ENCODE measurements around the gene RHOBTB1.

Gene RHOBTB1

DNA sequence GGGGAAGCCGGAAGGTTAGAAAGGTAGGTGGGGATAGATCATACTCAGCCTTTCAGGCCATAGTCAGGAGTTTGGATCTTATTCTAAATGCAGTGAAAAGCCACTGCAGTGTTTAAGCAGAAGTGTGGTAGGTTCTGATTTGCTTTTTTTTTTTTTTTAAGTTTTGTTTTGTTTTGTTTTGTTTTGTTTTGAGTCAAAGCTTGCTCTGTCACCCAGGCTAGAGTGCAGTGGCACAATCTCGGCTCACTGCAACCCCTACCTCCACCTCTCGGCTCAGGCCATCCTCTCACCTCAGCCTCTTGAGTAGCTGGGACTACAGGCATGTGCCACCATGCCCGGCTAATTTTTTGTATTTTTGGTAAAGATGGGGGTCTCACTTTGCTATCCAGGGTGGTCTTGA, 23.5 kb downstream of the RHOBTB1 start:
- Histone ChIP-seq H4K20me1 (ENCODE audit: low read depth, low read length) (no peaks in the 10 kb centered on the region), H3K79me2 (ENCODE audit: insufficient read depth, low read length) (no peaks in the 10 kb centered on the region), H3K9me3 (ENCODE audit: insufficient read depth, low read length) (no peaks in the 10 kb centered on the region), H3F3A (ENCODE audit: insufficient read depth) (no peaks in the 10 kb centered on the region), H3K27me3 (ENCODE audit: low read length) (no peaks in the 10 kb centered on the region), H2AFZ (ENCODE audit: low read depth, low read length, severe bottlenecking) (no peak overlapping the region), H3K4me3 (ENCODE audit: insufficient read depth, low read length, poor library complexity, severe bottlenecking) (no peak overlapping the region), H3K36me3 (ENCODE audit: low read length) (no peaks in the 10 kb centered on the region), H3K27ac (ENCODE audit: low read depth, low read length) (no peak overlapping the region), H3K9me2 (replicated peaks; ENCODE audit: insufficient read depth, low read length) (no peaks in the 10 kb centered on the region), H3K4me2 (ENCODE audit: low read depth, low read length, poor library complexity, severe bottlenecking) (no peak overlapping the region), H3K9ac (ENCODE audit: low read length) (no peak overlapping the region)
- no peak for TF ChIP-seq EZH2phosphoT487 (conservative IDR thresholded peaks at IDR 0.05; ENCODE audit: low read length)
- no peak for TF ChIP-seq CTCF (IDR thresholded peaks at IDR 0.05; ENCODE audit: insufficient read depth, low read length, poor library complexity, severe bottlenecking)

- Histone ChIP-seq H3K9ac (ENCODE audit: low read length) (no peak overlapping the region), H3K4me2 (ENCODE audit: low read depth, low read length, poor library complexity, severe bottlenecking) (no peak overlapping the region), H3K4me3 (ENCODE audit: insufficient read depth, low read length, poor library complexity, severe bottlenecking) (no peak overlapping the region), H3K9me2 (replicated peaks; ENCODE audit: insufficient read depth, low read length) (no peaks in the 10 kb centered on the region), H4K20me1 (ENCODE audit: low read depth, low read length) (no peaks in the 10 kb centered on the region), H3K27me3 (ENCODE audit: low read length) (no peaks in the 10 kb centered on the region), H3F3A (ENCODE audit: insufficient read depth) (no peaks in the 10 kb centered on the region), H3K27ac (ENCODE audit: low read depth, low read length) (no peak overlapping the region), H2AFZ (ENCODE audit: low read depth, low read length, severe bottlenecking) (no peak overlapping the region), H3K79me2 (ENCODE audit: insufficient read depth, low read length) (no peaks in the 10 kb centered on the region), H3K9me3 (ENCODE audit: insufficient read depth, low read length) (no peaks in the 10 kb centered on the region), H3K36me3 (ENCODE audit: low read length) (no peaks in the 10 kb centered on the region)
- no peak for TF ChIP-seq EZH2phosphoT487 (conservative IDR thresholded peaks at IDR 0.05; ENCODE audit: low read length)
- no peak for TF ChIP-seq CTCF (IDR thresholded peaks at IDR 0.05; ENCODE audit: insufficient read depth, low read length, poor library complexity, severe bottlenecking)
Observed at GRCh38 chr10:60919551-60919950, 24.4 kb downstream of the RHOBTB1 start.

DNA sequence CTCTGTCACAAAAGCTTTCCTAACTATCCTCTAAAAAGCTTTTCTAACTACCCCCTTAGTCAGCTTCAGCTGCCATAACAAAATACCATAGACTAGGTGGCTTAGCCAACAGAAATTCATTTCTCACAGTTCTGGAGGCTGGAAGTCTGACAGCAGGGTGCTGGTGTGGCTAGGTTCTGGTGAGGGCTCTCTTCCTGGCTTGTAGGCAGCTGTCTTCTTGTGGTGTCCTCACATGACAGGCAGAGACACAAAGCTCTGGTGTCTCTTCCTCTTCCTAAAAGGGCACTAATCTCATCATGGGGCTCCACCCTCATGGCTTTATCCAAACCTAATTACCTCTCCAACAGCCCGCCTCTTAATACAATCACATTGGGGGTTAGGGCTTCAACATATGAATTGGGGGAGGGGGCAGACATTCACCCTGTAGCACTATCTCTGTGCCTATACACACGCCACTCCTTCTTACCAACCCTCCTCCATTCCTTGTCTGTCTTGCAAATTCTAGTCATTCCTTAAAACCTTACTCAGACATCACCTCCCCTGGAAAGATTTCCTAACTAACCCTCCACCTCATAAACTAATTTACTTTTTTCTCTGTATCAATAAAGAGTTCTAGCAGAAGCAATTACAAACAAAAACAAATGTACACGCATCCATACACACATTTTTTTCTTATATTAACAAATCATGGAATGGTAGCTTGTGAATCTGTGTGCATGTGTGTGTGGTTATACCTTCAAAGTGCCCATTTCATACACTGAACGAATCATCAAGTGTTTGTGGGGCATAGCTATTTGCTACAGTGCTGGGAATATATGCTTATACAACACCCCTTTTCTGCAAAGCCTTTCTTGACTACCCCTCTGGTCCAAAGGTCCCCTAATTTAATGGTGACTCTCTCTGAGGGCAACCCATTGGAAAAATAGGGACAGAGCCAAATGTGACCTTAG, 26.4 kb downstream of the RHOBTB1 start:
- no peak overlapping the region for H3K4me2 ChIP-seq (ENCODE audit: low read depth, low read length, poor library complexity, severe bottlenecking)
- no peaks in the 10 kb centered on the region for H4K20me1 ChIP-seq (ENCODE audit: low read depth, low read length)
- H2AFZ ChIP-seq (ENCODE audit: low read depth, low read length, severe bottlenecking): no peak overlapping the region
- no peak overlapping the region for H3K27ac ChIP-seq (ENCODE audit: low read depth, low read length)
- no peaks in the 10 kb centered on the region for H3K9me3 ChIP-seq (ENCODE audit: insufficient read depth, low read length)
- H3K4me3 ChIP-seq (ENCODE audit: insufficient read depth, low read length, poor library complexity, severe bottlenecking): no peak overlapping the region
- H3K9ac ChIP-seq (ENCODE audit: low read length): no peak overlapping the region
- no peaks in the 10 kb centered on the region for H3F3A ChIP-seq (ENCODE audit: insufficient read depth)
- no peaks in the 10 kb centered on the region for H3K36me3 ChIP-seq (ENCODE audit: low read length)
- no peak for TF ChIP-seq CTCF (IDR thresholded peaks at IDR 0.05; ENCODE audit: insufficient read depth, low read length, poor library complexity, severe bottlenecking)
- no peak for TF ChIP-seq EZH2phosphoT487 (conservative IDR thresholded peaks at IDR 0.05; ENCODE audit: low read length)
- H3K27me3 ChIP-seq (ENCODE audit: low read length): no peaks in the 10 kb centered on the region
- H3K79me2 ChIP-seq (ENCODE audit: insufficient read depth, low read length): no peaks in the 10 kb centered on the region
- H3K9me2 ChIP-seq (replicated peaks; ENCODE audit: insufficient read depth, low read length): no peaks in the 10 kb centered on the region

All from SU-DHL-6 (cell line).